Mesothelial cell of epicardium (in vitro differentiated cells): ENCODE measurements around the gene DGKQ. TPM values are rescaled to one million over a fixed set of nuclear protein-coding genes. Genes with fewer than 3 reads are reported as not detected.
A peak's percentile ranks its signal among the peaks of the same experiment; 100 is the strongest.

Source experiments
- DNase-seq, 2 experiments: peaks; one replicate each; pipeline ENCODE4 v3.0.0; 2021; ENCODE audit warnings: low spot score in 2 of 2; ENCODE audit not compliant: unreplicated experiment in 2 of 2
- H3K27ac Mint-ChIP-seq: 2 replicates; pipeline ENCODE4 v1.8.0; 2021; ENCODE audit warnings: mixed read lengths
- H3K27me3 Mint-ChIP-seq: 2 replicates; pipeline ENCODE4 v1.8.0; 2021; ENCODE audit warnings: low read depth, mixed read lengths
- H3K36me3 Mint-ChIP-seq: 2 replicates; pipeline ENCODE4 v1.8.0; 2021; ENCODE audit warnings: mixed read lengths
- H3K4me1 Mint-ChIP-seq: 2 replicates; pipeline ENCODE4 v1.8.0; 2021; ENCODE audit warnings: mixed read lengths
- H3K4me3 Mint-ChIP-seq: 2 replicates; pipeline ENCODE4 v1.8.0; 2021; ENCODE audit warnings: mild to moderate bottlenecking, moderate library complexity, mixed read lengths
- H3K9me3 Mint-ChIP-seq: 2 replicates; pipeline ENCODE4 v1.8.0; 2021; ENCODE audit warnings: mixed read lengths
- total RNA-seq: library from RNA; stranded (reverse); gene quantifications from 3 replicates; pipeline ENCODE4 v1.2.1, GENCODE V29; 2021
- TF ChIP-seq, protein P1 (sequence below): fragments of 200-600 bp; sonication (generic); IDR thresholded peaks from one replicate; pipeline ENCODE4 v1.5.0; 2021; ENCODE audit warnings: antibody characterized with exemption; ENCODE audit not compliant: unreplicated experiment

DGKQ gene
- total RNA-seq, 1 donor from 2014 or later: 15.6 TPM

GRCh38 chr4:932713-933070, 40.7 kb downstream of the DGKQ start:
- Mint-ChIP-seq H3K27ac (peak overlapping the region; percentile 92), H3K4me3 (peak overlapping the region; percentile 93), H3K36me3 (no peaks in the 10 kb centered on the region), H3K9me3 (no peaks in the 10 kb centered on the region), H3K27me3 (no peaks in the 10 kb centered on the region), H3K4me1 (peaks cover 25% of the 10 kb centered on the region)
- DNase-seq: no peak
- TF ChIP-seq, protein P1, sequence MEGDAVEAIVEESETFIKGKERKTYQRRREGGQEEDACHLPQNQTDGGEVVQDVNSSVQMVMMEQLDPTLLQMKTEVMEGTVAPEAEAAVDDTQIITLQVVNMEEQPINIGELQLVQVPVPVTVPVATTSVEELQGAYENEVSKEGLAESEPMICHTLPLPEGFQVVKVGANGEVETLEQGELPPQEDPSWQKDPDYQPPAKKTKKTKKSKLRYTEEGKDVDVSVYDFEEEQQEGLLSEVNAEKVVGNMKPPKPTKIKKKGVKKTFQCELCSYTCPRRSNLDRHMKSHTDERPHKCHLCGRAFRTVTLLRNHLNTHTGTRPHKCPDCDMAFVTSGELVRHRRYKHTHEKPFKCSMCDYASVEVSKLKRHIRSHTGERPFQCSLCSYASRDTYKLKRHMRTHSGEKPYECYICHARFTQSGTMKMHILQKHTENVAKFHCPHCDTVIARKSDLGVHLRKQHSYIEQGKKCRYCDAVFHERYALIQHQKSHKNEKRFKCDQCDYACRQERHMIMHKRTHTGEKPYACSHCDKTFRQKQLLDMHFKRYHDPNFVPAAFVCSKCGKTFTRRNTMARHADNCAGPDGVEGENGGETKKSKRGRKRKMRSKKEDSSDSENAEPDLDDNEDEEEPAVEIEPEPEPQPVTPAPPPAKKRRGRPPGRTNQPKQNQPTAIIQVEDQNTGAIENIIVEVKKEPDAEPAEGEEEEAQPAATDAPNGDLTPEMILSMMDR: no peak

GRCh38 chr4:931960-932712, 41.2 kb downstream of the DGKQ start, which contains the start of the genes GAK and TMEM175:
TSS of gene GAK (minus strand) at chr4:932316. CDS start at chr4:932187, 129 bp downstream.
TSS of gene TMEM175 (plus strand) at chr4:932460. CDS start at chr4:947740, 15,280 bp downstream.
- peak; percentile 95 to 98 for DNase-seq
- Mint-ChIP-seq H3K4me3 (peak within 1 kb of the TSS; percentile 93), H3K27ac (peak within 1 kb of the TSS; percentile 94), H3K4me1 (peaks cover 25% of the 10 kb centered on the region), H3K27me3 (no peaks in the 10 kb centered on the region), H3K36me3 (no peaks in the 10 kb centered on the region), H3K9me3 (no peaks in the 10 kb centered on the region)
- TF ChIP-seq, protein P1: no peak

DNA sequence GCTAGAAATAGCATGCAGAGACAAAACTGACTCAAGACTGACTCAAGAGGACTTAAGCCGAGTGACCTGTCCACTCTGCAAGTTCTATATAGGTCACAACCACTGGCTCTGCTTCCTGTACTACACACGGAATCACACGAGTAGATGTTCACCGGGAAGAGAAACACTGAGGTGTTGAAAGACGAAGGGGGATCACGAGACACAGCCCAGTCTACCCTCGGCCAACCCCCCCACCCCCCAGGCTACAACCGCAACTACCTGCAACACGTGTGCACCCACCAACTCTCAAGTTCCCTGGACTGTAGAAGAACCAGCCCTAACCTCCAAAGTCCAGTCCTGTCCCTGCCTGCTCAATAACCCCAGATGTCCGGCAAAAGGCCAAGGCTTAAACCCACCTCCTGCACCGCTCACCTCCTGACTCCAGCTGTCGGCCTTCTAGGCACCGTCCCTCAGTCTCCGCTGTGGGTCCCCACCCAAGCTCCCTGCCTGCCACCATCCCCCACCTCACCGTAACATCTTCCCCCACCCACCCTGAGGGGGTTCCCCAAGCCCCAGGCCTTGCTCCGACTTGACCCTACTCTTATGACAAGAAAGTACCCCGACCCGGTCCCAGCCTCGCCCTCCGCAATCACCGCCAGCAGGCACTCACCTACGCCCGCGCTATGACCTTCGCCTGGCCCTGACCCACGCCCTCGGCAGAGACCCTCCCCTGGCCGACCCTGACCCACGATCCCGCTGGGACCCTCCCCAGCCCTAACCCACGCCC, 42.0 kb downstream of the DGKQ start:
- Mint-ChIP-seq H3K36me3 (no peaks in the 10 kb centered on the region), H3K4me1 (peaks cover 26% of the 10 kb centered on the region), H3K27me3 (no peaks in the 10 kb centered on the region), H3K4me3 (peak overlapping the region; percentile 93), H3K27ac (peak overlapping the region; percentile 94), H3K9me3 (no peaks in the 10 kb centered on the region)
- DNase-seq: peak in 1 of 2 experiments; percentile 35
- TF ChIP-seq, protein P1: no peak

- TF ChIP-seq, protein P1: no peak
- H3K27ac Mint-ChIP-seq: peak overlapping the region; percentile 94
These were observed 42.6 kb downstream of the DGKQ start for GRCh38 chr4:930827-931193.

DNA sequence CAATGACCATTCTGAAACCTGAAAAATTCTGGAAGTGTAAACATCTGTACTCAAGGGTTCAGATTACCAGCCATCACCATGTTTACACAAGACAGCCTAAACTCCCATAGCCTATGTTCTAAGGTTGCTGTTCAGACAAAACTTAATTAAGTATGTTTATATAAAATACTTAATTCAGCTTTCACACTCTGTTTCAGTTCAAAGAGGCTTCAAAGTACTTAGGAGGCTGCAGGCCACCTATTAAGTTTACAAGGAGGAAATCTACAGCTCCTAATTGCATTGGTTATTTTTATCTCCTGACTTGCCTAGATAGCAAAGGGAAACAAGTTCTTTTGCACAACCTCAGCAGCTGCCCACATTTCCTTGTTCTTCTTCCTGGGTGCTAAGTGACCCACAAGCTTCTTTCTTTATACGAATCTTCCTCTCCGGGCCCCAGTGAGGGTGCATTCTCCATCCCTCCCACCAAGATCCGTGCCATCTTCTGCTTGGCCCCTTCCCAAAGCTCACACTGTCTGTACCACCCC, 43.3 kb downstream of the DGKQ start:
- no peaks in the 10 kb centered on the region for H3K36me3 Mint-ChIP-seq
- H3K27me3 Mint-ChIP-seq: no peaks in the 10 kb centered on the region
- H3K4me1 Mint-ChIP-seq: peaks cover 30% of the 10 kb centered on the region
- H3K27ac Mint-ChIP-seq: no peak overlapping the region
- TF ChIP-seq, protein P1: no peak
- H3K9me3 Mint-ChIP-seq: no peaks in the 10 kb centered on the region
- no peak for DNase-seq
- peak overlapping the region; percentile 93 for H3K4me3 Mint-ChIP-seq

More at GRCh38 chr4:930827-931193, 42.6 kb downstream of the DGKQ start:
- H3K9me3 Mint-ChIP-seq: no peaks in the 10 kb centered on the region
- DNase-seq: no peak
- H3K4me1 Mint-ChIP-seq: peaks cover 30% of the 10 kb centered on the region
- peak overlapping the region; percentile 93 for H3K4me3 Mint-ChIP-seq
- no peaks in the 10 kb centered on the region for H3K27me3 Mint-ChIP-seq
- no peaks in the 10 kb centered on the region for H3K36me3 Mint-ChIP-seq
